B cell (primary cell): ENCODE data around the gene CASD1. TPM values are rescaled to one million over a fixed set of nuclear protein-coding genes. Genes with fewer than 3 reads are reported as not detected.

Source experiments
- ATAC-seq: fragments of 200-7000 bp; cut with Tn5 transposase; one replicate; pipeline ENCODE4 v1.10.0; 2021; ENCODE audit warnings: low read depth, mild to moderate bottlenecking, moderate number of reproducible peaks, moderate library complexity
- CTCF ChIA-PET: fragments of 350-600 bp; sonication (Branson Sonifier 250); formaldehyde crosslinking; loops from one replicate; lab custom pipeline; 2021; ENCODE audit warnings: antibody characterized with exemption, inconsistent platforms; lab: Charles Lee
- POLR2A ChIA-PET: fragments of 350-600 bp; sonication (Branson Sonifier 250); formaldehyde crosslinking; loops from one replicate; lab custom pipeline; 2021; ENCODE audit warnings: antibody characterized with exemption; lab: Charles Lee
- DNase-seq: peaks from one replicate; pipeline ENCODE4 v3.0.0; 2013
- H2AFZ ChIP-seq: 2 replicates; pipeline ENCODE4 v1.6.1; 2012; ENCODE audit warnings: mild to moderate bottlenecking, low read depth, low read length; ENCODE audit not compliant: insufficient read depth, poor library complexity, severe bottlenecking
- H3K27ac ChIP-seq, 2 donors: 1 replicate in 1 of 2; 2 replicates in 1 of 2; pipeline ENCODE4 v1.5.1; 2012 to 2013; ENCODE audit warnings: low read length in 2 of 2, mild to moderate bottlenecking in 2 of 2, moderate library complexity in 1 of 2
- H3K27me3 ChIP-seq, 4 experiments: fragments of 200-600 bp in 1 of 4; sonication (generic) in 1 of 4; replicated peaks in 1 of 4; 1 replicate in 2 of 4; 2 replicates in 2 of 4; pipeline versions ENCODE4 v1.6.1 to v1.7.0; 2013 to 2016; ENCODE audit warnings: low read length in 3 of 4, mild to moderate bottlenecking in 2 of 4, mixed read lengths in 1 of 4, moderate library complexity in 1 of 4; ENCODE audit not compliant: insufficient read depth in 4 of 4, control insufficient read depth in 3 of 4; ENCODE audit errors: control extremely low read depth in 1 of 4
- H3K36me3 ChIP-seq, 2 experiments: replicated peaks in 1 of 2; 1 replicate in 1 of 2; 2 replicates in 1 of 2; pipeline versions ENCODE4 v1.6.1 to v1.7.1; 2013; ENCODE audit warnings: low read length in 1 of 2; ENCODE audit not compliant: insufficient read depth in 2 of 2, control insufficient read depth in 1 of 2; ENCODE audit errors: control extremely low read depth in 1 of 2, extremely low read depth in 1 of 2
- H3K4me1 ChIP-seq, 2 donors: fragments of 200-600 bp in 1 of 2; sonication (generic) in 1 of 2; 1 replicate in 1 of 2; 2 replicates in 1 of 2; pipeline versions ENCODE4 v1.5.1 to v1.6.1; 2013 to 2017; ENCODE audit warnings: low read length in 2 of 2; ENCODE audit not compliant: control insufficient read depth in 2 of 2, insufficient read depth in 2 of 2
- H3K4me2 ChIP-seq: replicated peaks from 2 replicates; pipeline ENCODE3; 2012; ENCODE audit warnings: mild to moderate bottlenecking, low read depth, low read length; ENCODE audit not compliant: poor library complexity, severe bottlenecking
- H3K4me3 ChIP-seq, 5 experiments: fragments of 200-600 bp in 1 of 5; sonication (generic) in 1 of 5; 1 replicate in 3 of 5; 2 replicates in 2 of 5; pipeline versions ENCODE4 v1.5.1 to v1.7.0; 2011 to 2016; ENCODE audit warnings: low read length in 4 of 5, mild to moderate bottlenecking in 4 of 5, low read depth in 2 of 5, control low read depth in 1 of 5, moderate library complexity in 1 of 5; ENCODE audit not compliant: insufficient read depth in 1 of 5; ENCODE audit errors: control extremely low read depth in 1 of 5, extremely low read depth in 1 of 5
- H3K79me2 ChIP-seq: fragments of 200-600 bp; sonication (generic); one replicate; pipeline ENCODE4 v1.6.0; 2016; ENCODE audit warnings: low read length; ENCODE audit not compliant: control insufficient read depth, insufficient read depth
- H3K9ac ChIP-seq: fragments of 200-600 bp; sonication (generic); 2 replicates; pipeline ENCODE4 v1.6.1; 2017; ENCODE audit warnings: mild to moderate bottlenecking, low read length, moderate library complexity
- H3K9me3 ChIP-seq, 3 donors: one replicate each; pipeline versions ENCODE4 v1.6.1 to v1.7.1; 2013; ENCODE audit warnings: low read length in 2 of 3; ENCODE audit not compliant: control insufficient read depth in 2 of 3, insufficient read depth in 1 of 3; ENCODE audit errors: control extremely low read depth in 1 of 3
- H4K20me1 ChIP-seq: 2 replicates; pipeline ENCODE4 v1.6.0; 2012; ENCODE audit warnings: mild to moderate bottlenecking, low read length; ENCODE audit not compliant: insufficient read depth, control insufficient read depth, poor library complexity, severe bottlenecking
- H3K27ac Mint-ChIP-seq: one replicate; pipeline ENCODE4 v1.8.0; 2021; ENCODE audit warnings: mixed read lengths
- H3K27me3 Mint-ChIP-seq: one replicate; pipeline ENCODE4 v1.8.0; 2021; ENCODE audit warnings: mixed read lengths
- H3K4me1 Mint-ChIP-seq: one replicate; pipeline ENCODE4 v1.8.0; 2021; ENCODE audit warnings: mixed read lengths
- H3K4me3 Mint-ChIP-seq: one replicate; pipeline ENCODE4 v1.8.0; 2021; ENCODE audit warnings: mixed read lengths
- H3K9me3 Mint-ChIP-seq: one replicate; pipeline ENCODE4 v1.8.0; 2022; ENCODE audit warnings: mixed read lengths; ENCODE audit not compliant: insufficient read depth
- EZH2 ChIP-seq: IDR thresholded peaks from 2 replicates; pipeline ENCODE4 v1.6.1; 2012; ENCODE audit warnings: borderline replicate concordance, low read depth, mild to moderate bottlenecking, moderate library complexity, low read length; ENCODE audit not compliant: insufficient read depth, poor library complexity, severe bottlenecking
- WGBS: methylation state at CpG from one replicate; pipeline ENCODE4 v1.1.5; 2013; ENCODE audit warnings: missing lambda C conversion rate; ENCODE audit not compliant: insufficient coverage; 5-methylcytosine and 5-hydroxymethylcytosine counted together
- intact Hi-C: fragments of 100-400 bp; cut with micrococcal nuclease; formaldehyde crosslinking; loops from one replicate; pipeline ENCODE4 v1.10.0; 2022
- polyA plus RNA-seq: library from polyadenylated mRNA; depleted of rRNA; stranded (reverse); fragments of >200 nt; gene quantifications from 2 replicates; pipeline ENCODE4 v1.2.3, GENCODE V29; 2012
- total RNA-seq, 2 donors: library from RNA; stranded (reverse); fragments of 120-200 nt in 1 of 2; gene quantifications; 1 replicate in 1 of 2; 2 replicates in 1 of 2; pipeline versions ENCODE4 v1.2.3 to v1.2.4, GENCODE V29; 2013 to 2022
- TF ChIP-seq, protein P1 (sequence below): fragments of 200-600 bp; IDR thresholded peaks from one replicate; pipeline ENCODE4 v1.8.0; 2022; ENCODE audit warnings: antibody characterized with exemption, mild to moderate bottlenecking

Gene CASD1
- total and polyA plus RNA-seq, 2 donors (not counting 1 experiment from before 2014, with no cell fraction given): 9.2 to 47.9 TPM

DNA sequence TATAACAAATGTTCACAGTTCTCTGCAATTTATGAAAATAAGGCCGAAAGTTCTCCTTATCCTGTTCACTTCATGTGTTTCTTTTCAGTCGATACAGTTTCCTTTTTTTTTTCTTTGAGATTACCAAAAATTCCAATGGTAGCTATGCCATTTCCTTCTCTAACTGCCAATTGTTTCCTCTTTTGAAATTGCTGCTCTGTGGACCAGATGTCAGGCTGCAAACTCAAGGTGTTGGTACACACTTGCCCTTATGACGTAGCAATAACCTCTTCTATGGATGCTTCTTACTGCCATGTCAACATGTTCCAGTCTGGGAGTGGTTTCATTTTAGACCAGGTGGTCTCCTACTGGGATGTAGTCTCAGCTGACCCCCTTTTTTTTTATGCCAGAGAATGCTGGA is 52.9 kb downstream of the CASD1 start:
- intact Hi-C loops: no loop called here
- no peak for ATAC-seq
- DNase-seq: no peak
- H3K9ac ChIP-seq: no peak overlapping the region
- H3K27ac ChIP-seq: no peak overlapping the region
- H4K20me1 ChIP-seq: no peaks in the 10 kb centered on the region
- no peak overlapping the region for H3K4me2 ChIP-seq
- 75% methylated on average over 3 of the region's 3 CpGs for WGBS
- H3K4me3 ChIP-seq: no peak overlapping the region
- ChIA-PET CTCF (no interaction called here), POLR2A (no interaction called here)
- H3K4me3 Mint-ChIP-seq: no peak overlapping the region
- H3K27me3 ChIP-seq: no peaks in the 10 kb centered on the region
- H3K4me1 Mint-ChIP-seq: peaks cover 6% of the 10 kb centered on the region
- no peaks in the 10 kb centered on the region for H3K9me3 Mint-ChIP-seq
- TF ChIP-seq, protein P1, sequence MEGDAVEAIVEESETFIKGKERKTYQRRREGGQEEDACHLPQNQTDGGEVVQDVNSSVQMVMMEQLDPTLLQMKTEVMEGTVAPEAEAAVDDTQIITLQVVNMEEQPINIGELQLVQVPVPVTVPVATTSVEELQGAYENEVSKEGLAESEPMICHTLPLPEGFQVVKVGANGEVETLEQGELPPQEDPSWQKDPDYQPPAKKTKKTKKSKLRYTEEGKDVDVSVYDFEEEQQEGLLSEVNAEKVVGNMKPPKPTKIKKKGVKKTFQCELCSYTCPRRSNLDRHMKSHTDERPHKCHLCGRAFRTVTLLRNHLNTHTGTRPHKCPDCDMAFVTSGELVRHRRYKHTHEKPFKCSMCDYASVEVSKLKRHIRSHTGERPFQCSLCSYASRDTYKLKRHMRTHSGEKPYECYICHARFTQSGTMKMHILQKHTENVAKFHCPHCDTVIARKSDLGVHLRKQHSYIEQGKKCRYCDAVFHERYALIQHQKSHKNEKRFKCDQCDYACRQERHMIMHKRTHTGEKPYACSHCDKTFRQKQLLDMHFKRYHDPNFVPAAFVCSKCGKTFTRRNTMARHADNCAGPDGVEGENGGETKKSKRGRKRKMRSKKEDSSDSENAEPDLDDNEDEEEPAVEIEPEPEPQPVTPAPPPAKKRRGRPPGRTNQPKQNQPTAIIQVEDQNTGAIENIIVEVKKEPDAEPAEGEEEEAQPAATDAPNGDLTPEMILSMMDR: no peak
- TF ChIP-seq EZH2: no peak
- H3K79me2 ChIP-seq: no peaks in the 10 kb centered on the region
- no peak overlapping the region for H3K27ac Mint-ChIP-seq
- H3K9me3 ChIP-seq: no peaks in the 10 kb centered on the region
- no peak overlapping the region for H2AFZ ChIP-seq
- no peaks in the 10 kb centered on the region for H3K27me3 Mint-ChIP-seq
- peaks cover 4 to 7% of the 10 kb centered on the region in 2 donors for H3K4me1 ChIP-seq
- H3K36me3 ChIP-seq: peaks cover 0 to 3% of the 10 kb centered on the region in 2 experiments

DNA sequence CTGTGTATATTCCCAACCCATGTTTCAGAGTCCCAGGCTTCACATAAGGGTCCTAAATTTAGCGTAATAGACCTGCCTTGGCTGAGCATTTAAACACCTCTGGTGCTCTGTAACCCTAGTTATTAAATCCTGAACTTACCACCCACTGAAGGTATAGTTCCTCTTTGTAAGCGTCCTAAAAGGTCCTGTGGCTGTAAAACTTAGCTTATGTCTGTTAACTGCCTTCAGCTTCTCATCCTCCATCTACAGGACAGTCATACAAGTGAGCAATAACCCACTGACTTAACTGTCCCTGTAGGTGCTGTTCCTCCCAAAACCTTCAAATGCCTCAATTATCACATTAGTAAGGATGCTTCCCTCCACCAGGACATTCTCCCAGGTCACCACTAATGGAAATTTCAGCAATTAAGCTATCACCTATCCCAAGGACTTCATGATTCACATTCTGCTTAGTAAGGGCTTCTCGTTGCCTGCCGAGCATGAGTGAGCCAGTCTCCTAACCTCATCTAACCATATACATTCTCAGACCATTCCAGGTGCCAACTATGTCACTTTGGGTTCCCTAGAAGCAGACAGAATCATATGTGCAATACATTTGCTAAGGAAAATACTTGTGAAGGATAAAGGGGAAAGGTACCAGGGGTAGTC is 55.8 kb downstream of the CASD1 start:
- Histone ChIP-seq H3K9ac (no peak overlapping the region), H4K20me1 (no peaks in the 10 kb centered on the region), H3K36me3 (no peaks in the 10 kb centered on the region), H2AFZ (no peak overlapping the region), H3K27me3 (no peaks in the 10 kb centered on the region), H3K79me2 (no peaks in the 10 kb centered on the region), H3K27ac (no peak overlapping the region), H3K4me1 (no peaks in the 10 kb centered on the region), H3K9me3 (no peaks in the 10 kb centered on the region), H3K4me3 (no peak overlapping the region), H3K4me2 (no peak overlapping the region)
- POLR2A ChIA-PET: interaction anchor here (0.5 kb wide), 1 partner anchor 81 kb away, joined by 4 read pairs; no protein-coding TSS in a partner anchor
- H3K4me1 Mint-ChIP-seq: no peaks in the 10 kb centered on the region
- ATAC-seq (no peak), DNase-seq (no peak)
- no peak overlapping the region for H3K4me3 Mint-ChIP-seq
- H3K9me3 Mint-ChIP-seq: no peaks in the 10 kb centered on the region
- intact Hi-C loops: no loop called here
- no peaks in the 10 kb centered on the region for H3K27me3 Mint-ChIP-seq
- no peak overlapping the region for H3K27ac Mint-ChIP-seq
- no peak for TF ChIP-seq EZH2
- TF ChIP-seq, protein P1: no peak
- 89% methylated on average over 4 of the region's 4 CpGs for WGBS
- CTCF ChIA-PET: no interaction called here
